HG03060 (cell line): ENCODE data around the gene LIMCH1.

Experiments
- ATAC-seq: cut with Tn5 transposase; IDR thresholded peaks from one replicate; pipeline ENCODE4 v1.9.1; 2021; ENCODE audit warnings: low read depth, moderate number of reproducible peaks; ENCODE audit not compliant: unreplicated experiment

LIMCH1 gene

DNA sequence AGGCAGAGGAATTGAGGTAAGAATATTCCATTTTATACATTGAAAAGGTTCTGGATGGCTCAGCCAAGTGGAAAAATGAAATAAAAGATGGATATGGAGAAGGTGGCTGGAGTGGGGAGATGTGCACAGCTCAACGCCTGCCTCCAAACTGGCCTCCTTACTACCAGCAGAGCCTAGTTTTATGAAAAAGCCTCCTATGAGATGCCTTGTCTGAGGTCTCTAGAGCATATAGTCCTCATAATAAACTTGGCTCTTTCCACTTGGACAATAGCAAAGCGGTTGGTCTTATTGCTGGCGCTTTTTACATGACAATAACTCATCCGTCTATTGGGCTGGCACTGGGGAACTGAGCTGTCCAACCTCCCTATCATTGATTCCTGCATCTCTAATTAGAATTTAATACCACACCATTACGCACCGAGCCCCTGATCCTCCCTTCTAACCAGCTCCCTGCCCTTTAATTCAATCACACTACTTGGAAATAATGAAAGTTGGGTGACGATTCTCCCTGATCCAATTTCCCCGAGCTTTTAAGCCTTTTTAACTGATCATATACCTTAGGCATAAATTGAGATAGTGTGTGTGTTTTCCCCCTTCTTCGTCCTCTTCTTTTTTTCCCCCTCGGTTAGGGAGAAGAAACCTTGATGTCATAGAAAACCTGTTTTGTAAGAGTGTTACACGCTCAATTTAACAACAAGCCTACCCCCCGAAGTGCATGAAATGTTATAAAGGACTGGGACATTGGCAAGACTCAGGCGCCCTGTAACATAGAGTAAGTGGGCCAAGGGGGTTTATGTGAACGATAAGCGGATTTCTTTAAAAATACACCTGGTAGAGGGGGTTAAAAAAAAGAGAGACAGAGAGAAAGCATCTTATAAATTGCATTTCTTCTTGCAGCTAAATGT is 210.9 kb downstream of the LIMCH1 start, which contains the start of gene PHOX2B:
Gene PHOX2B, minus strand, starts transcription at position 155 of the 905 bp plus-strand sequence. Its CDS starts 115 bp downstream, at position 40.
- ATAC-seq: no peak

DNA sequence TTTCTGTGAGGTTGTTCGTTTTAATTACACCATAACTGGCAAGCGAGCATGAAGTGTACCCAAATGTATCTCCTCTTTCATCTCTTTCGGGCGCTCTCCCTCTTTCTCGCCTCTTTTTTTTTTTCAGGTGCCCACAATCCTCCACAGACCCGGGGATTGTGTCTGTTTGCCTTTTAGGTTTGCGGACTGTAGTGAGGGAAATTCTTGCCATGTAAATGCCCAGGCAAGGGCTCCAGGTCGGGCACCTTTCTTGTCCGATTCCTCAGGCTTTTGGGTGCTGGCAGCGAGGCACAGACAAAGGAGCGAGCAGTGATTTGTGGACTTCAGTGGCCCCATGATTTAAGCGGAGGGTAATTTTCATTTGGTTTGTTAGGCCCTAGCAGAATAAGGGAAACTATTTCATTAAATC is 211.7 kb downstream of the LIMCH1 start:
- no peak for ATAC-seq
